ENCODE measurements around the gene LGALS9.

LGALS9 gene

DNA sequence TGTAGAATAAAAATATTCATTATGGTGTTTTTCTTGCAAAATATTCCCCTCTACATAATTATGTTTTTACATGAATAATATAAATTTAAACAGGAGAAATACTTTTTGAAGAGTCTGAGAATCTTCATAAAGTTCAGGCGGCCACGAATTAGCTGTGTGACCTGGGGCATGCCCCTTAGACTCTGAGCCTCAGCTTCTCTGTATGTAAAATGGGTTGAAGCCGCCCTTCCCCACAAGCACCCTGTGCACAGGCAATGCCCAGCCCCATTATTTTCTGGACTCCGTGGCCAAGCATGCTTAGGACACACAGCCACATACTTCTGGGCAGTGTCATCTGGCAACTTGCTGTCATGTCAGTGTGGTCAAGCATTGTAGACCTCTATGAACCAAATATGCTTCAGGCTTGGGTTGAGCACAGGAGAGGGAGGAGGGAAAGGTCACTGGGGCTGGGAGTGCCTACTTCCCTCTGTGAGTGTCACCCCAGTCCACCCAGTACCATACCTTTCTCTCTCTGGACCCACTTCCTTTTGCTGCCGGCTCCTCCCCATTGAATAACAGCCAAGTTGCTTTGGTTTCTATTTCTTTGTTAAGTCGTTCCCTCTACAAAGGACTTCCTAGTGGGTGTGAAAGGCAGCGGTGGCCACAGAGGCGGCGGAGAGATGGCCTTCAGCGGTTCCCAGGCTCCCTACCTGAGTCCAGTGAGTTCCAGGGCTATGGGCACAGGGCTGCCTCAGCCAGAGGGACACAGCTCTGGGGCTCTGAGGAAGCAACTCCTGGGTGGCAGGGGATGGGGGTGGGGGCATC, at the start of gene LGALS9:
LGALS9 (plus strand) TSS at position 582 of the 804 bp plus-strand sequence; CDS start at position 660, 78 bp downstream.
- DNase-seq: no peak

DNA sequence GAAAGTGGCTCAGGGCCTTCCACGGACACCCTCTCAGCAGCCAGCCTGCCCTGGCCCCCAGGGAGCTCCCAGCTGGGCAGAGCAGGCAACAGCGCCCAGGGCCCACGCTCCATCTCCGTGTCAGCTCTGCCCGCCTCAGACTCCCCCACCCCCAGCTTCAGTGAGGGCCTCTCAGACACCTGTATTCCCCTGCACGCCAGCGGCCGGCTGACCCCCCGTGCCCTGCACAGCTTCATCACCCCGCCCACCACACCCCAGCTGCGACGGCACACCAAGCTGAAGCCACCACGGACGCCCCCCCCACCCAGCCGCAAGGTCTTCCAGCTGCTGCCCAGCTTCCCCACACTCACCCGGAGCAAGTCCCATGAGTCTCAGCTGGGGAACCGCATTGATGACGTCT, 48.3 kb upstream of the LGALS9 start:
- DNase-seq: no peak

- no peak for DNase-seq
These were observed 45.8 kb upstream of the LGALS9 start for GRCh38 chr17:27585153-27585681.

DNA sequence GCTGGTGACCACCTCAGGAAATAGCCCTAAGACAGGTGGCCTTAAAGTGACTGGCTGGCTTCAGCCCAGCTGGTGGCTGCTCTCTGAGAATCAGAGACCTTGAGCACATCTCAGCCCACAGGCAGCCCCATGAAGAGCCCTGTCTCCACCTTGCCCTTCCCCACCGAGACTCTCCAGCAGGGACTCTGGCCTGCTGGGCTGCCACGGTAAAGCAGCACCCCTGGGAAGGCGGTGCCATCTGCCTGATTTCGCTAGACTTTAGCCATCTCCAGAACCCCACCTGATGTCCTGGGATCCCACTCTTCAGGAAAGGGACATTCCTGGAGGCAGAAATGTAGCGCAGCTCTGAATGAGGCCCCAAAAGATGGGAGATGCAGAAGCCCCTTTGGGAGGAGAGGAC, 45.2 kb upstream of the LGALS9 start:
- no peak for DNase-seq

GRCh38 chr17:27586203-27586721, 44.7 kb upstream of the LGALS9 start:
- no peak for DNase-seq

- DNase-seq: no peak
These were observed 42.6 kb upstream of the LGALS9 start for GRCh38 chr17:27588354-27588753.

DNA sequence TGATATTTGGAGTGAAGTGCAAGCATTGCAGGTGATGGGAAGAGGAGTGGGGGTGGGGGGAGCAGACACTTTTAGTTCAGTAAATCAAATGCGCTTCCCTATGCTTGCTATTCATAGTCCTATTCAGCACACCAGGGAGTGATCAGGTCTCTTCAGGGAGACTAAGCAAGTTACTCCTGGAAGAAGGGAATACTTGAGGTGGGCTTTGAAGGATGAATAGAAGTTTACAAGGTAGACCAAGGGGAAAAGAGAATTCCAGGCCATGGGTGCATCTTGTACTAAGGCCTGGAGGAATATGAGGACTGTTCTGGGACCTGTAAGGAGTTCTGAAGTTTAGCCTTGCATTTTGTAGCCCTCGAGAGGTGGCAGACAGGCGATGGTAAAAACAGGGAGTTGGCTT, 40.1 kb upstream of the LGALS9 start:
- DNase-seq: no peak

- no peak for DNase-seq
These were observed 39.0 kb upstream of the LGALS9 start for GRCh38 chr17:27591986-27592385.

DNA sequence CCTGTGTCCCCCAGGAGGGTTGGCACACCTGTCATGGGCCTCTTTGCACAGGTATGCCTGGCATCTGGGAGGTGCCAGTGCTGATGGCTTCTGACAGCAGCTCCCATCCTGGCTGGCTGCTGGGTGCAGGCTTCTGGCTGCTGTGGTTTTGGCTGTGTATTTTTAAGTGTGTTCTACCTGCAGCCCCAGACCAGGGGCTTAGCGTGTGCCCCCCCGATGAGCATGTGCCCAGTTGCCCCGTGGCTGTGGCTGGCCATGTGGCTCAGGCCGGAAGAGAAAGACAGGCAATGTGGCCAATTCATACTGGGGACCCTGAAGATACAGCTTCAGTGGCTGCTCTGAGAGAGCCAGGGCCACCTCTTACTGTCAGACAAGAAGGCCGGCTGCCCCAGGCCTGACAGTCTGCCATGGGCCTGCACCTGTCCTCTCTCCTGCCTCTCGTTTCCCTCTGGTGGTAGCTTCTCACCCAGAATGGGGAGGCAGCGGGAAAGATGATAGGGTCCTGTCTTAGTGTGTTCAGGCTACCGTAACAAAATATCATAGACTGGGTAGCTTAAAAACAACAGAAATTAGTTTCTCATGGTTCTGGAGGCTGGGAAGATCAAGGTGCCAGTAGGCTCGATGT, 37.6 kb upstream of the LGALS9 start:
- DNase-seq: no peak

DNA sequence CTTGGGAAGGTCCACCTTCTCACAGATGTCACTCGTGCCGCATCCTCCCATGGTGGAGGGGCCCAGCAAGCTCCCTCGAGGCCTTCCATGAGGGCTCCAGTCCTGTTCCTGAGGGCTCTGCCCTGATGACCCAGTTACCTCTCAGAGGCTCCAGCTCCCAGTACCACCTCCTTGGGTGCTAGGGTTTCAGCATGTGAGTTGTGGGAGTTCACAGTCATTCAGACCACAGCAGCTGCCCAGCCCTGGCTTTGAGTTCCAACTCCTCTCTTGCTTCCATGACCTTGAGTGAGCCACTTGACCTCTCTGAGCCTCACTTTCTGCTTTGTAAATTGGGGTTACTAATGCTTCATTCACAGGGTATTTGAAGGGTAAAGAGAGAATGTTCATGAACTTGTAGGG, 37.1 kb upstream of the LGALS9 start:
- DNase-seq: no peak

DNA sequence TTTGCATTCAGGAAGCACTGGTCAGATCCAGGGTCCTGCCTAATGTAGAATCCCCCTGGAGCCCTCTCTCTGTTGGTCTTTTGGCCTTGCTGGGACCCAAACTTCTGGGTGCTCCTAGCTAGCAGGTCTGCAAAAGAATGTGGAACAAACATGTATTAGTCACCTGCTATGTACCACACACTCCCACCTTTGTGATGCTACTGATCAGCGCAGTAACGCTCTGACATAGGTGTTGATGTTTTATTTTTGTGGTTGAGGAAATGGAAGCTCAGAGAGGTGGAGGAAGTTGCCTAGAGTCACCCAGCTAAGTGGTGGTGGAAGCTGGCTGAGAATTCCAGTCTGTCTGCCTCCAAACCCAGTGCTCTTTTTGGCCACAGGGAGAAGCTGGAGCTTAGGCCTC, 35.8 kb upstream of the LGALS9 start:
- DNase-seq: no peak

DNA sequence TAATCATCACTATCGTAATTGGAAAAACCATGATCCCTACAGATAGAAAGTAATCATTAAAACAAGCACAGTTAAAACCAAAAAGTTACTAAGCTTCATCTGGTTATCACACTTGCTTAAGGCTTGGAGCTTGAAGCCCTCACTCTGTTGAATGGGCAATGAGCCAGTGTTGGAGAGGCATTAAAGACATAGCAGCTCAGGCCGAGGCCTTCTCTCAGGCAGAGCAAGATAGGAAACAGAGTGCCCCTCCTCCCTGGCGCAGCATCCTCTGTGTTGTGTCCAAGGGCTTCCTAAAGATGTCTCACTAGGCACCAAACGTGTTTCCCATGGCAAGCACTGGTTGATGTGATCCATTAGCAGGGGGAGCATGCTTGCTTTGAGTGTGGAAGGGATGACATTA, 34.9 kb upstream of the LGALS9 start:
- DNase-seq: no peak

- peak in 1 of 2 experiments; percentile 16 for DNase-seq
These were observed 34.3 kb upstream of the LGALS9 start for GRCh38 chr17:27596566-27597187.

DNA sequence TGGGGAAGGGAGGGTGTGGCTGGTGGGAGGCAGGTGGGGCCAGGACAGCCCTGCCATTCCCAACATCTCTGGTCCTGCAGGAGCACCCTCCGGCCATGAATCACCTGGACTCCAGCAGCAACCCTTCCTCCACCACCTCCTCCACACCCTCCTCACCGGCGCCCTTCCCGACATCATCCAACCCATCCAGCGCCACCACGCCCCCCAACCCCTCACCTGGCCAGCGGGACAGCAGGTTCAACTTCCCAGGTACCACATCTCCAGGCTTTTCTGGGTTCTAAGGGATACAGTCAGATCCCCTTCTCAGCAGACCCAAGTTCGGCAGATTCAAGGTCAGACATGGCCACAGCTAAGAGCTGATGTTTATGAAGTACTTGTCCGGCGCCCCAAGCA, 33.8 kb upstream of the LGALS9 start:
- DNase-seq: no peak

DNA sequence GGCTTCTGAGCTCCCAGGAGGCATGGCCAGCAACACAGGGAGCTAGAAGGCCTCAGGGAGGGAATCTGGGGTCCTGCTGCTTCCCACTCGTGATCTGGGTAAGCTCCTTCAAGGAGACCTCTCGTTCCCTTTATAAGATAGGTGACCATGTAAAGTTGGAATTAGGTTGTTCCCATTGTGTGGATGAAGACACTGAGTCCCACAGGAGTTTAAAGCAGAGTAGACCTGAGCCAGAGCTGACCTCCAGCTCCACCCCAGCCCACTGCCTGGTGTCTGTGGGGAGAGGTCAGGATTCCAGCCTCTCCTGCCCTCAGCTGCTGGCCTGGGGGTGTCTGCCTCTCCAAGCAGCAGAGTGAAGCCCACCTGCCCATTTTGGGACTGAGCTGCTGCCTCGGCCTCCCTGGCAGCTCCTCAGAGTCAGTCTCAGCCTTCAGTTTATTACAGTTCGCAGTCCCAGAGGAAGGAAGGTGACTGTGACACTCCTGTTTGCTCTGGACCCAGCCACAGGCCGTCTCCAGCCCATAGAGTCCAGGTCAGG, 33.1 kb upstream of the LGALS9 start:
- no peak for DNase-seq

DNA sequence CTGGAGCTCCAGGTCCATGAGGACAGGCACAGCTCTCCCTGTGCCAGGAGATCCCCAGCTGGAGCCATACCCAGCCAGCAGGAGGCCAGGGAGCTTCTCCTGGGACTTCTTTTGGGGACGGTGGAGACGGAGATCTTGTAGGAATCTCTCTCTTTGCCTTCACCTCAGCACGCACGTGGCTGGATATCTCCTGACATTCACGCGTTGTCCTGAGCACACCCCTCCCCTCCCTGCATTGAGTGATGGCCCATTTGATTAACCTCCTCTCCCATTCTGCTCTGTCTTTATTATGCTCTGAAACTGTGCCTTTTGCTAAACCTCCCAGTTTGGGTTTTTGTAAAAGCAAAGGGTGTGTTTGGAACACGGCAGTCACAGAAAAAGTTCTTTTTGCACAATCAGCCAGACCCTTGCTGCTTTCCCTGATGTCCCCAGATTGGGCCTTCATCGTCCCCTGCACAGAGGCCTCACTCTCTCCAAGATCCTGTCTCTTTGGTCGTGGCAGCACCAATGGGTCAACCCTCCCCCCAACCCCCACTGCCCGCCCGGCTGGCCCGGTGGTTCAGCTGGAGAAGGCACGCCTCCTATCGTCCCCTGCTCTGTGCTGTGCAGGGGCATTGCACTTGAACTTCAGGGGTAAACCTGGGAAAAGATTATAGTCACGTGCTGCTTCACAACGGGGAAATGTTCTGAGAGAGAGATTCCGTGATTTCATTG, 32.5 kb upstream of the LGALS9 start:
- no peak for DNase-seq

GRCh38 chr17:27600471-27600870, 30.5 kb upstream of the LGALS9 start:
- DNase-seq: no peak

DNA sequence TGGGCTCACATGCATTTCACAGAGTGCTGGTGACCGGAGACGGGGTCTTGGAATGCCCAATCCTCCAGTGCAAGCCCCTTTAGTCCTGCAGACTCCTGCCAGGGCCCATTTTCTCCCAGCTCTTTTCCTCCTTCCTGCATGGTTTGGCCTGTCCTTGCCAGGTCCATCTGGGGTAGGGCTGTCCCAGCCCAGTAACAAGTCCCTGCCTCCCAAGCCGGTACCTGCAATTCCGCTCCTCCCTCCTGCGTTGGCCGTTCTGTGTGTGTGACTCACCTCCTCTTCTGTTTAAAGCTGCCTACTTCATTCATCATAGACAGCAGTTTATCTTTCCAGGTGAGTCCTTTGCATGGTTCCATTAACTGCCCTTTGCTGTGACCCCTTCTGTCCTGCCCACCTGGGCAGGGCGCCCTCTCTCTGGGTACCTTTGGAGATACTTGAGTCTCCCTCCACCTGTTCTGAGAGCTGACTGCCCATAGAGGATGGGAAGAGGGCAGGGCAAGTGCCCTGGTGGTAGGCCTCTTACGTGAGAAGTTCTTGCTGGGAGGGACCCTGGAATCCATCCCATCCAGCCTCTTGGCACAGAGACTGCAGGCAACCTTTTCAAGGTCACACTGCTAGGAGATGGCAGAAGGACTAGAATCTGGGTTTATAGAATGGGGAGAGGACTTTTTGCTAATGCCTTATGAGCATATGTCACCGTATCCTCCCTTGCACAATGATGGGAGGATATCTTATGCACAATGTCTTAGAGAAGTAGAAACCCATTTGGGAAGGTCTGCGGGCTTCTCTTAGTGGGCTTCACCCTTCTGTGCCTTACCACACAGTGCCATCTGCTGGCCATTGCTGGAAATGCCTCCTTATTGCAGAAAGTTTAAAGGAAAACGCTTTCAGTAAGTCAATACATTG, 29.7 kb upstream of the LGALS9 start:
- DNase-seq: peak; percentile 31 to 54

DNA sequence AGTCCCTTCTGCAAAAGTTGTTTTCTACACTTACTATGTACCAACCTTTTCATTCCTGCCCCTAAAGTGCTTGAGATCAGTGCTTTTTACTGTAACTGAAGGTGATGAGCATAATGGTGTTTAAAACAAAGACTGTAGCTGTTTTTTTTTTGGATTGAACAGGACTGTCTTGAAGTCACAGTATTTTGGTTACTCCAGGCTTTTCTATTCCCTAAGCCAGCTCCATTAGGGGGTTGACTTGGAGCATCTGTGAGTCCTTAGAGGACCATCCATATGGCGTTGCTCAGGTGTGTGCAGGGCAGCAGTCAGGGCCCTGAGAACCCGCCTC, 29.0 kb upstream of the LGALS9 start:
- DNase-seq: no peak

DNA sequence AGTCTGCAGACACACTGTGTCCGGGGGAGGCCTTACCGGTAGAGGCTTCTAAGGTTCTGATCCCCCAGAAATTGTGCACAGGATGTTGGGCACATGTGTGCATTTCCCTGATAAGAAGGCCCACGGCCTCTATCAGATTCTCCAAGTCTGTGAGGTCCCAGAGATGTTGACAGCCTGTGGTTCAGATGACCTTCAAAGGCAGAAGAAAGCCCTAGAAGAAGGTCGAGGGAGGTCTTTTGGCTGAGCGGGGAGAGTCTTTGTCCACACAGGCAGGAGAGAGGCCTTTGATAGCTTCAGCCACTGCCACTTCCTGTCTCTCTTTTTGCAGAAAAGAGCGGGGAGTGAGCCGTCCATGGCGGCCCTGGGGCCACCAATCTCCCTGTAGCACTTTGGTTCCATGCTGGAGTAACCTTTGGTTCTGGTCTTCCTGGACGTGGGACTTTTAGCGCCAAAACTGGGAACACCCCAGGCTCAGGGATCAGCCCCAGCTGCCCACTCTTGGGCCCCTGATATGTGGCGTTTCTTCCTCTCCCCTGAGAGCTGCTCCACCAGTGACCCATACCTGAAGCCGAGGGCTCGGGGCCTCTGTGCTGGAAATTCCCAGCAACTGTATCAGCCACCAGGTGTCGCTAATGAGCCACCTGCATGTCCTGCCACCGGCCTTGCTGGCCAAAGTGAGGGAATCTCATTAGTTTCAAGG, 28.1 kb upstream of the LGALS9 start:
- peak; percentile 58 to 60 for DNase-seq

DNA sequence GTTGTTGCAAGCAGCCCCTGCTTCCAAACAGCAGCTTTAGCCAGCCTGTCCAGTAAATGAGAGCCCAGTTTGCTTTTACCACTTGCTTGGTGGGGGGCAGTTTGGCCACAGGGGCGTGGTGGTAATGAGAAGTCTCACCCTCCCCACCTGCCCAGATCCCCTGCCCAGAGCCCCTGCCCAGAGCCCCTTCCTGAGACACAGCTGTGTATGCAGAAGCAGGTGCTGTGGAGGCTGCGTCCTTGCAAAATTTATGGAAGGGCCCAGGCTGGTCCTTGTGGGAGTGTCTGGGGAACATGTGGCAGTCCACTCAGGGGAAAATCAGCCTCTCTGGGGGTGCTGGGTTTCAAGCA, 27.6 kb upstream of the LGALS9 start:
- no peak for DNase-seq
